HG02588 (cell line): Measurements from ENCODE around the gene CCDC14.
"Not testable (repeated sequence)": the region's sequence is repeated elsewhere in the genome, so short reads cannot be mapped to it uniquely, and the experiment has no call there.

ENCODE experiments used
- ATAC-seq: cut with Tn5 transposase; IDR thresholded peaks from one replicate; pipeline ENCODE4 v1.9.1; 2021; ENCODE audit warnings: mild to moderate bottlenecking, moderate library complexity; ENCODE audit not compliant: unreplicated experiment

CCDC14 gene

DNA sequence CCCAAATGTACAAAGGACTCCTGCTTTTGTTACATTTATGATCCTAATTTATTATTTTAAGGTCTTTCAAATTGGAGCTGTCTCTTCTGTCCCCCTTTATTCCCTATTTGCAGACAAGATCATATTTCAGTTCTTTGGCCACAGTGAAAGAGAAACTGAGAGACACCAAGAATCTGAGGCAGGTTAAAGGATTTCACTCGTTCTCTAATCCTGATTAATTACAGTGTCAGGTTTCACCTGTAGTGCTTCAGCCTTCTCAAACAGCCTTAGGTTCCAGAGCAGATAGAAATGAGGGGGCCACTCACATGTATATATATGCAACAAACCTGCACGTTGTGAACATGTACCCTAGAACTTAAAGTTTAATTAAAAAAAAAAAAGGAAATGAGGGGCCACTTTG is 6.2 kb upstream of the CCDC14 start:
- not testable (repeated sequence) for ATAC-seq

DNA sequence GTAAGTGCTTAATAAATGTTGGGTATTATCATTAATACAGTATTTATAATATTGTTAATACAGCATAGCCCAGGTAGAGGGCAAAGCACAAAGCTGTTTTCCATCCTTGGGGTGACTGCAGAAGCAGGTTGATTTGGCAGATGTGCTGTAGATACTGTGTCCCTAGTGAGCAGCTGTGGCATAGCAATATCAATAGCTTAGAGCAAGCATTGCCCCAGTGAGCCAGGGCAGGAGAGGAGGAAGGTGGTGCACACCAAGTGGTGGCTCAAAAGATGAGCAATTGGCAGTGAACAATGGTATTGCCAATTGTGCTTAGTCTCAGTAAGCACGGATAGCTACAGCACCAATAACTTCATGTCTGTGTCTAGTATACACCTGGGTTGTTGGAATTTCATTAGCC is 5.8 kb upstream of the CCDC14 start:
- ATAC-seq, result not testable (repeated sequence)

DNA sequence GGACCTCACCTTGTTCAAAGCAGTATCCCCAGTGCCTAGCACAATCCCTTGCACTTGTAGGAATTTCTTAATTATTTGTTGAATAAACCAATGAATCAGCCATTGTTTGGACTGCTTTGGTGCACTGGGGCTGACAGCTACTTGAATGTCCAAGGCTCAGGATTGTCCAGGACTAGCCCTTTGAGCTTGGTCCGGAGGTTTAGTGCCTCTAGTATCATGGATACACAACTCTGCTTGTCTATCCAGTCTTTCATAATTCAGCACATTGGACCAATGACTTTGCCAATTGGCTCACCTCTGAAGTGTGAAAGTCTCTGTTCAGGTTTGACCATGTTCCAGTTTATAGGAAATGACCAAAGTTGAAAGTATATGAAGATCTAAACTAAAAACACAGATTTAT is 3.8 kb upstream of the CCDC14 start:
- not testable (repeated sequence) for ATAC-seq

DNA sequence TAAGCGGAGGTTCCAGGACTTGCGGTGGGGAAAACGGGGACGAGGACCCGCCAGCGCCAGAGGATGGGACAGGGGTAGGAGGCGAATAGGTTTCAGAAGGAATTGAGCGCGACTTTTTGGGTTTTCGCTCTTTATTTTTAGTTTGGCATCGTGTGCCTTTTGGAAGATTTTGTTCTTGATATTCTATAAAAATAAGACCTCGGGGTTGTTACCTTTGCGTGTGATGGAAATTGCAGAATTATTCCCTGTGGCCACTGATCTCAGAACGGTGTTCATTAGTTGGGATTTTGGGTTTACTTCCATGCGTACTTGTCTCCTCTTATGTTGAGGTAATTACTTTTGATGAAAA is 453 bp upstream of the CCDC14 start:
- ATAC-seq, result no peak

DNA sequence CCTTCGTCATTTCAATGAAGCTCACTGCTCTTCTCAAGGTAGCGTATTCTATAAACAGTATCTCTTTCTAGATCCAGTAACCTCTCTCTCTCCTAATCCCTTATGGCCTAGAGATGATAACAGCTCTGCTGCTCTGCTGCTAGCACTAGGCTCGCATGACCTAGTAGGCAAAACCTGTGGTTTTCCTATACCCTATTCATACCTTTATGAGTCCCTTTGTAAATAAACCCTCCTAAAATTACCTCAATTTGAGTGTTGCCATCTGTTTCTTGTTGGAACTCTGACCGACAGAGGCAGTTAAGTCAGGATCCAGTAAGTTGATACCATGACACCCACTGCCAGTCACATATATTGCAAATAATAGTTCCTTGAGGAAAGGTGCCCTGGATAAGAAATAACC is 7.3 kb downstream of the CCDC14 start:
- peak; percentile 80 for ATAC-seq

DNA sequence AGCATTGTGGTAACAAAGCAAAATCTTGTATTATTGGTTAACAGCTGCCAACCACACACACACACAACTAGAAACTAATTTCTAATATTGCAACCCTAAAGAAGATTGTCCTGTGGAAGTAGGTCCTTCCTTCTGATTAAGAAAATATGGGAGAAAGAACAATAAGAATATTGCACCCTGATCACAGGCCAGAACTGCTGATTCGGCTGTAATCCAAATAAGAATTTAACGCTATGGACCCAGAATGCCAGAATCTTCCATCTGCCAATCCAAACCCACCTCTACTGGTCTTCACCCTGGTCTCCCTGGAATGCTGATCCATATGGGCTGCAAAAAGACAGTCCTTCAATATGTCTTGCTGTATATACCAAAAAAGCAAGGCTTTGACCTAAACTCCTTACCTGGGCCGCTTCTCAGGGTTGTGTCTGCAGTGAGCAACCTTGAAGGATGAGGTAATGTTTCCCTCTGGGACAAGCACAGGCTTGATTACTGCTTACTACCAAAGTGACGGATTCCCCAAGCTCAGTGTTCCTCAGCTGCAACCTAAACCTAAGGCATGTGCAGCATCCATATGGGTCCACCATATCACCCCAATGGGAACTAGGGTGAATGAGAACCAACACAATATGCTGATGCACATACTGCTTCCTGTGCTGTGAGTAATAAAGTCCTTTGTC is 8.0 kb downstream of the CCDC14 start:
- no peak for ATAC-seq

DNA sequence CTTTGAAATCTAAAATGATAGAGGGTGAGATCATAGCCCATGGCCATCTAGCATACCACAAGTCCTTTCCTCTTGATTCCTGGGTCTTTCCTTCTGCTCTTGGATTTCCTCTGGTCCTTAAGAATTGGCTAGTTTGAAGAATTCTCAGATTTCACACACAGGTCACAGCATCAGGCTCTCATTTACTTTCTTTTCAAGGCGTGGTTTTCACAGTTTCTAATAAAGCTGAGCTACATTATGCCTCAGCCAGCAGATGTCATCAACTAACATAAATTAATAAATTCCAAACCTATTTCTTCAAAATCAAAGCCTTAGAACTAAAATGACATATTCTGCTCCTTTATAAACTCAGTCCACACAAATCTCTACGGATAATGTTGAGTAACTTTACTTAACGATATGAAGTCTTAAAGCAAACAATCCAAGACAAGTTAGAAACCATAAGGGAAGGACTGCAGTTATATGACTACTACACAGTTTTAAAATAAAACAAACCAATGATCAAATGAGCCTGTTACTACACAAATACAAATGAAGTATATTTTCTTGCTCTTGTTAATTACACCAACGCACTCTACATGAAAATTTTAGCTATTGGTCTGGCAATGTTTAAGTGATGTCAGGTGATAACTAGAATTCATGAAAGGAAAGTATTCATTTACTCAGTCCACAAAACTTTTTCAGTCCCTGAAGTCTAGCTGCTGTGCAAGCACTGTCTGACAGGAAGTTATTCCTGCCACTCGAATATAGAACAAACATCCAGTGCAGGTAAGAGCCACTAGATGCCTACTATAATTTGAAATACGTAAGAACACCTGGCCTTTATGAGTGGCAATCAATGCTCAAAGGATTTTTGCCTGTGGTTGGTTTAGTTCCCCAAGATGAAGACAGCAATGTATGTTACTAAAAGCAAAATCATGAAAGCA is 9.2 kb downstream of the CCDC14 start:
- ATAC-seq, result no peak

DNA sequence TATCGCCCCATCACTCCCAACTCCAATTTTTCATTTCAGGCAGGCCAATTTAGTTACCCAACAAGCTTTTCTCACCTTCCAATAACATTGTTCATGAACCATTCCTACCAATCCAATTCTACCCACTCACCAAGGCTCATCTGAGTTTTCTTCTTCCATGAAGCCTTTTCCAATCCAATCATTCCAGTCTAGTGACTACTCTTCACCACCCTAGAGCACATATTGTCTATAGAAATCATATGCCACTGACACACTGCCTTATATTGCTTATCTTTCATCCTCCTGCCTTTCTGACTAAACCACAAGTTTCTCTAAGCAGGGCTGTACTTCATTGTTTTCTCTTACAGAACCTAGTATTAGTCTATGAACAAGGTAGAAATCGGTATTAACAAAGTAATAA is 11.4 kb downstream of the CCDC14 start:
- no peak for ATAC-seq

DNA sequence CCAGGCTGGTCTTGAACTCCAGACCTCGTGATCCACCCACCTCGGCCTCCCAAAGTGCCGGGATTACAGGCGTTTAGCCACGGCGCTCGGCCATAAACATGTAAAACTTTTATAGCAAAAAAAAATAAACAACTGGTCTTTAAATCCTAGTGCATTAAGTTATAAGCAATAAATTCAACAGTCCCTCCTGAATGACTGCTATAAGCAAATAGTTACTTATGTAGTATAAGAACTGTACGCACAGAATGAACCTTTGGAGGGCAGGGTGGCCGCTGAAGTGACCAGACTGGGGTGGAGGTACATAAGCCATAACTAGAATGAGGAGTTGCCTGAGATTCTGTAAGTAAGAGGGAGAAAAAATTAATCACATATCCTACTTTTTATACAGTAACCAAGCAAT is 12.6 kb downstream of the CCDC14 start:
- ATAC-seq, result no peak

DNA sequence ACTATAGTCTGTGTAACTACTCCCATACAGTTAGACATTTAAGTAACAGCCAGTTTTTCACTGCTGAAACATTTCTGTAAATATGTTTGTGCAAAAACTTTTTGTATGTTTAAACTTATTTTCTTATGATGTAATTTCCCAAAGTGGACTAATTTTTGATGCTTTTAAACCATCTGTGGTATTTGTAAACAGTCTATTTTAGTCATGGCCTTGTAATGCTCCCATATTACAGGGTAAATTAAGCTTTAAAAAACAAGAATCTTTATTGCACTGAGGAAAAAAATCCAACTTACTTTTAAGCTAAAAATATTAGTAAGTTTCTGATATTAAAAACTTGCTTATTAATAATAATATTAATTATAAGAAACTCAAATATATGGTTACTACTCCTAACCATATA is 13.5 kb downstream of the CCDC14 start:
- no peak for ATAC-seq

DNA sequence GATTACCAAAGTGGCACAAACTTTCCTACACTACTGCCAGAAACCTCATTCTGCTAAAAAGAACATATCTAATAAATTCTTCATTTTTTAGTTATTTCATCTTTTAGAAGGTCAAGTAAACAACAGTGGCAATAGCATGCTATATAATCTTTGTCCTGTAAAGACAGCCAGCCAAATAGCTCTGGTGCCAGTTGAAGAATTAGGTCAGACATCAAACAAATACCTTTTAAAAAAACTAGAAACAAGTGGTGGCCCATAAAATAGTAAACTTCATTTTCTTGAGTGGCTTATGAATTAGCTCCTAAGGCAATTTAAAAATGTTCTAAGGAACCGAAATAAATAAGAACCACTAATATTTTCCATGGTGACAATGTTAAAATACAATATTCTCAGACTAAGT is 19.5 kb downstream of the CCDC14 start:
- ATAC-seq, result no peak

DNA sequence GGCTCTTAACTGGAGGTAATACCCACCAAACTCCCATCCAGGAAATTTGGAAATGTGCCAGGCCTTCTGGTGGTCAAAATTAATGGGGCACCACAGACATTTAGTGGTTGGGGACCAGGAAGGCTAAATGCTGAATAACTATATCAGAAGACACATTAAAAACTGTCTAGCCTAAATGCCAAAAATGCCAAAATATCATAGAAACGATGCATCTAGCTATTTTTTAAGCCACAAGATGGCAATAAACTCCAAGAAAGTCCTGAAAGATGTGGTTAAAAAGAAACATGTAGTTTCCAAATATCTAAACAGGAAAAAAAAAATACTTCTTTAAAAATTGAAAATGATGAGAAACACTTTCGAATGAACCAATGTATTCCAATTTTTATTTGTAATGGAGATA is 19.9 kb downstream of the CCDC14 start:
- no peak for ATAC-seq

DNA sequence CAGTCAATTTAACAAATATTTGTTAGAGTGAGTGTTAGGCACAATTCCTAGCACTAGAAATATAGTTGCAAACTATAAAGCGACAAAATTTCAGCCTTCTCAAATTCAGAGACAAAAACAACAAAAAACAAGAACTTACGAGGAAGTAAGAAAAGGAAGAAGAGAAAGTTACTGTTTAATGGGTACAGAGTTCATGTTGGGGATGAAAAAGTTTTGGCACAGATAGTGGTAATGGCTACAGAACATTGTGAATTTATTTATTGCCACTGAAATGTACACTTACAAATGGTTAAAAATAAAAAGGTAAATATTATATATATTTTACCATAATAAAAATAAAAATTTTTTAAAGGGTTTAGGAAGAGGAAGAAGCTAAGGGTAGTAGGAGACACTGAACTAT is 21.3 kb downstream of the CCDC14 start:
- no peak for ATAC-seq

DNA sequence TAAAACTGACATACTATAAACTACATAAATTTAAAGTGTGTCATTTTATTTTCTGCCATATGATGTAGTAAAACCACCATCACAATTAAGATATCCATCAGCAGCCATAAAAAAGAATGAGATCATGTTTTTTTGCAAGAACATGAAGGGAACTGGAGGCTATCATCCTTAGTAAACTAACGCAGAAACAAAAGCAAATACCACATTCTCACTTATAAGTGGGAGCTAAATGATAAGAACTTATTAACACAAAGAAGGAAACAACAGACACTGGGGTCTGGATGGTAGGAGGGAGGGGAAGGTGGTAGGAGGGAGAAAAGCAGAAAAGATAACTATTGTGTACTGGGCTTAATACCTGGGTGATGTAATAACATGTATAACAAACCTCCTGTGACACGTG is 24.6 kb downstream of the CCDC14 start:
- no peak for ATAC-seq

DNA sequence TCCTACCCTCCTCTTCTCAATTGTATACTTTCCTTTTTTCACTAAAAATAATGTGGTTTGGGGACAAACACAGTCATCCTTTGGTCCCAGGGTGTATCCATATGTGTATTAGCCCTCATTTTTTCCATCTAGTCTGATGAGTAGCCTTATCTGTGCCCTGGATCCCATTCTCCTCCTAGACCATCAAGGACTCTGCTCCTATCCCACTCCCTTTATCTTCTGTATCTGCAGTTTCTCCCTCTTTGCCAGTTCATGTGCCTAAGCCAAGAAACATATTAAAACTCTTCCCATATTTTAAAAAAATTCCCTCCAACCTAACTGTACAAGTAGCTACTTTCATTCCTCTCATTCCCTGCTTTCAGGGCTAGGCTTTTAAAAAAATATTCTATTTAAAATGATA is 25.2 kb downstream of the CCDC14 start:
- no peak for ATAC-seq

DNA sequence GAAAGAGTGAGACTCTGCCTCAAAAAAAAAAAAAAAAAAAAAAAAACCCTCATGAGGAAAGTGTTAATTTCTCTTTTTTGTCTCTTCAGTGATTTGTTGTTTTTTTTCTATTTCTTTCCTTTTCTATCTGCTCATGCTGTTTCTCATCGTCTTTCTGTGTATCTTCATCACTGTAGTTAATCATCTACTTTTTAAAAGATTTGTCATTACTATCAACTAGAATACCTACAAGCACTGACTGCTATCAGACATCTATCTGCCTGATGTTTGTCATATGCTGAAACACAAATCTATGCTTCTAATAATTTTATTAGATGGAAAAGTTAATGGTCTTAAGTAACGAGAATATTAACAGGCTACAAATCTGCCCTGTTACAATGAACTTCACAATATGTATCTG is 26.8 kb downstream of the CCDC14 start:
- ATAC-seq, result no peak

DNA sequence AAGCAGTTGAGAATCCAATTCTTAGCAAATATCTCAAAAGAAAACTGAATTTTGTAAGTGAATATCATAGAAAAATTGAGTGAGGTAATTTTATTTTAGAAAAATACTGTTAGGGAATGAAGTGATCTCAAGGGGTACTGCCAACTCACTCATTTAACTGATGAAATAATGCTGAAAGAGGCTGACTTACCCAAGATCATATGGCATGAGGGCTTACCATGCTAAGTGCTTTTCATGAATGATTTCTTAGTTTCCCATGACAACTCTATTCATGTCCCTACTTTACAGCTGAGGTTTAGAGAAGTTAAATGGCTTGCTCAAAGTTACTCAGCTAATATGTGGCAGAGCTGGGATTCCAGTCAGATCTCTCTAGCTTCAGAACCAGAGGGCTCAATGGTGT is 30.6 kb downstream of the CCDC14 start:
- ATAC-seq, result no peak

DNA sequence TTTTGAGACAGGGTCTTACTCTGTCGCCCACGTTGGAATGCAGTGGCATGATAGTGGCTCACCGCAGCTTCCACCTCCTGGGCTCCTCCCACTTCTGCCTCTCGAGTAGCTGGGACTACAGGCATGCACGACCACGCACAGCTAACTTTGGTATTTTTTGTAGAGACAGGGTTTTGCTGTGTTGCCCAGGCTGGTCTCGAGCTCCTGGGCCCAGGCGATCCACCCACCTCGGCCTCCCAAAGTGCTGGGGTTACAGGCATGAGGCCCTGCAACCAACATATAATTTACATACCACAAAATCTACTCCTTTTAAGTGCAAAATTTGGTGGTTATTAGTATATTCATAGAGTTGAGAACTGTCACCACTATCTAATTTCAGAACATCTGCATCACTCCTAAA is 31.7 kb downstream of the CCDC14 start:
- ATAC-seq, result no peak

DNA sequence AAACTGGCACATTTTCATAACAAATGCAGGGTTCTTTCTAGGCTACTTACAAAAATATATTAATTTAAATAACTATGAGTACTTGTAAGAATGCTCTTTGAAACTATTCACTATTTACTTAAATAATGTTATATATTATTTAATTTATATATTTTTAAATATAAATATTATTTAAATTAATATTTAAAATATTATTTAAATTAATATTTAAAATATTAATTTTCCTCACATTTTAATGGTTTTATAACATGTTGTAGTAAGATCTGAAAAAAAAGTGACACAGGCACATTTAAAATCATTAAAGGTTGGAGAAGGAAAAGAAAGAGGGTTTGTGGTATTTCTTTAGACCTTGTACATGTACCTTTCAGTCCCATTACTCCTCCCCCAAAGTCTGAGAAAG is 34.6 kb downstream of the CCDC14 start:
- no peak for ATAC-seq

DNA sequence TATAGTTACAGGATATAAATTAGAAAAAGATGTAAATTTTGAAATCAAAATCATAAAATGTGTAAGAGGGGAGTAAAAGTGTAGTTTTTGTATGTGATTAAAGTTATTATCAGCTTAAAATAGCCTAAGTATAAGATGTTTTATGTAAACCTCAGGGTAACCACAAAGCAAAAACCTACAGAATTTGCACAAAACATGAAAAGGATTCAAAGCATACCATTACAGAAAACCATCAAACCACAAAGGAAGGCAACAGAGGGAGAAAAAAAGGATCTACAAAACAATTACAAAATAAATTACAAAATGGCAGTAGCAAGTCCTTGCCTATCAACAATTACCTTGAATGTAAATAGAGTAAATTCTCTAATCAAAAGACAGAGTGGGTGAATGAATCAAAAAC is 40.2 kb downstream of the CCDC14 start:
- ATAC-seq, result no peak

DNA sequence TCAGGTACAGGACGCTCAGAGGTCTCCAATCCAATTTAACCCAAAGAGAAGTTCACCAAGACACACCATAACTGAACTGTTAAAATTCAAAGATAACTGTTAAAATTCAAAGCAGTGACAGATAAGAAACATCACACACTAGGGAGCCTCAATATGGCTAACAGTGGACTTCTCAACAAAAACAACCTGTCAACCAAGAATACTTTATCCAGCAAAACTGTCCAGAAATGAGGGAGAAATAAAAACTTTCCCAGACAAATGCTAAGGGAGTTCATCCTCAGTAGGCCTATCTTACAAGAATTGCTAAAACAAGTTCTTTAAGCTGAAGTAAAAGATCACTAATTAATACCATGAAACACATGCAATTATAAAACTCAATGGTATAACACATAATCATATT is 40.6 kb downstream of the CCDC14 start:
- ATAC-seq, result no peak

DNA sequence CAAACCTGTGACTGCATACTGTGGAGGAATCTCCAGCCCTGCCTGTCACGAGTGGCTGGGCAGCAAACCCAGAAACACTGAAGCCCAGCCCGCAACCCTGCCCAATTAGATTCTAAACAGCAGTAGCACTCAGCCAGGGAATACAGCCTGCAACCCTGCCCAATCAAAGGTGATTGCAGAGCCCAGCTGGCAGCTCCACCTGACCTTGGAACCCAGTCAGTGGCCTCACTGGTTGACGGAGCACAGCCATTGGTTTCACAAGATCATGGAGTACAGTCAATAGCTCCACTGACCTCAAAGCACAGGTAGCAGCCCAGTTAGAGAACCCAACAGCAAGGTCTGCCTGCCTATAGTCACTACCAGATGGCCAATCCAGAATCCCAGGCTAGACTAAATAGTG is 41.7 kb downstream of the CCDC14 start:
- no peak for ATAC-seq

DNA sequence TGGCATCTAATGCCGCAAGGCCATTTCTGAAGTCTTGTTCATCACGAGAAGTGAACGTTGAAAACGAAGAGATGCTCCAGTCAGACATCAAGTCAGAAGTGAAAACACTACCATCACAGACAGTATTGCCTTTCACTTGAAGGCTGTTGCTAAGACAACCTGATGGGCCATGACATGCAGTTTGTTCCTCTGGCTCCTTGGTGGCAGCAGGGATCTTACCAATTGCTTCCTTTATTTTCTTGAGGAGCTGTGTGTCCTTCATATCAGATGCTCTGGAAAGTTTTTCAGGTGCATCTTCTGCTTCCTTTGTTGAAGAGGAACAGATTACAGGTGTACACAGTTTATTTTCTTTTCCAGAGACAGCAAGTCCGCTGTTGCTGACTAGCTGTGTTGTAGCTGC is 46.2 kb downstream of the CCDC14 start:
- ATAC-seq, result no peak
